ENCODE data around the gene MYH14. TPM values are rescaled to one million over a fixed set of nuclear protein-coding genes. Genes with fewer than 3 reads are reported as not detected.
"Not testable (repeated sequence)": the region's sequence is repeated elsewhere in the genome, so short reads cannot be mapped to it uniquely, and the experiment has no call there.

Gene MYH14
- total RNA-seq, 1 donor from 2014 or later = 66.0 TPM

GRCh38 chr19:50321831-50322230 is 118.4 kb downstream of the MYH14 start:
- no peak for ATAC-seq

GRCh38 chr19:50322234-50322633 is 118.8 kb downstream of the MYH14 start:
- no peak for ATAC-seq

GRCh38 chr19:50322931-50323781 is 119.7 kb downstream of the MYH14 start:
- no peak for ATAC-seq

- no peak for ATAC-seq
These were observed 120.3 kb downstream of the MYH14 start for GRCh38 chr19:50323782-50324133.

GRCh38 chr19:50324331-50324730 is 120.9 kb downstream of the MYH14 start:
- ATAC-seq = no peak

GRCh38 chr19:50325310-50326100 is 122.1 kb downstream of the MYH14 start:
- peak; percentile 55 for ATAC-seq

- ATAC-seq = no peak
These were observed 122.8 kb downstream of the MYH14 start for GRCh38 chr19:50326101-50326664.

GRCh38 chr19:50327013-50327412 is 123.6 kb downstream of the MYH14 start:
- no peak for ATAC-seq

GRCh38 chr19:50327461-50328223 is 124.2 kb downstream of the MYH14 start:
- ATAC-seq = no peak

GRCh38 chr19:50328224-50328872 is 124.9 kb downstream of the MYH14 start:
- ATAC-seq = no peak

GRCh38 chr19:50328873-50329145 is 125.4 kb downstream of the MYH14 start:
- ATAC-seq = no peak

- peak; percentile 86 for ATAC-seq
These were observed 125.9 kb downstream of the MYH14 start, which contains the start of gene KCNC3 for GRCh38 chr19:50329146-50329925. TSS of gene KCNC3 (minus strand) at chr19:50329377. CDS start at chr19:50329082, 295 bp downstream.

- ATAC-seq = not testable (repeated sequence)
These were observed 126.5 kb downstream of the MYH14 start for GRCh38 chr19:50329926-50330294.

- peak; percentile 15 for ATAC-seq
These were observed 127.1 kb downstream of the MYH14 start for GRCh38 chr19:50330365-50331078.

- ATAC-seq = no peak
These were observed 128.0 kb downstream of the MYH14 start for GRCh38 chr19:50331221-50331993.

GRCh38 chr19:50331994-50332243 is 128.5 kb downstream of the MYH14 start:
- ATAC-seq = no peak

GRCh38 chr19:50332244-50333038 is 129.0 kb downstream of the MYH14 start:
- ATAC-seq = no peak

- ATAC-seq = peak; percentile 53
These were observed 129.9 kb downstream of the MYH14 start for GRCh38 chr19:50333235-50333736.
